ENCODE data around the gene ITPKA. TPM values are rescaled to one million over a fixed set of nuclear protein-coding genes. Genes with fewer than 3 reads are reported as not detected.

ITPKA gene
- polyA plus RNA-seq, 1 donor (not counting 4 experiments of a cell fraction or from before 2014, with no cell fraction given) = 0.12 TPM

DNA sequence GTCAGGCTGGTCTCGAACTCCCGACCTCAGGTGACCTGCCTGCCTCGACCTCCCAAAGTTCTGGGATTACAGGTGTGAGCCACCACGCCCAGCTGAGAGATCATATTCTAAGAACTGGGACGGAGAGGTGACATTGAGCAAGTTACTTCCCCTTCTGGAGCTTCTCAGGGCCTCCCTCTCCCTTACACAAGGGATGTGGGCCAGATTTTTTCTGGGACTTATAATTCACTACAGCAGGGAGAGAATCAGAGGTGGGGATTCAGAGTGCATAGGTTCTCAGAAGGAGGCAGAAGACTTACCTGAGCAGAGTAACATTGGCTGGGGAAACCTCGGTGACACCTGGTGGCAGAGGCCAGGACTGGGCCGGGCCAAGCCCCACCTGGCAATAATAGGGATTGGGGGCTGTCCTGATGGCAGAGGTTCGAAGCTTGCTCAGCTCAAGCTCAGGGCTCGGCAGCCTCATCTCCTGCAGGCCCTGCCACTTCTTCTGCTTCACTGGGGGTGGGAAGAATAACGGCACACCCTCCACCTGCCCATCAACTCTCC lies 13.2 kb downstream of the ITPKA start:
- TF ChIP-seq EZH2 (IDR thresholded peaks at IDR 0.05; ENCODE audit: low read length) = no peak
- TF ChIP-seq, protein P1, sequence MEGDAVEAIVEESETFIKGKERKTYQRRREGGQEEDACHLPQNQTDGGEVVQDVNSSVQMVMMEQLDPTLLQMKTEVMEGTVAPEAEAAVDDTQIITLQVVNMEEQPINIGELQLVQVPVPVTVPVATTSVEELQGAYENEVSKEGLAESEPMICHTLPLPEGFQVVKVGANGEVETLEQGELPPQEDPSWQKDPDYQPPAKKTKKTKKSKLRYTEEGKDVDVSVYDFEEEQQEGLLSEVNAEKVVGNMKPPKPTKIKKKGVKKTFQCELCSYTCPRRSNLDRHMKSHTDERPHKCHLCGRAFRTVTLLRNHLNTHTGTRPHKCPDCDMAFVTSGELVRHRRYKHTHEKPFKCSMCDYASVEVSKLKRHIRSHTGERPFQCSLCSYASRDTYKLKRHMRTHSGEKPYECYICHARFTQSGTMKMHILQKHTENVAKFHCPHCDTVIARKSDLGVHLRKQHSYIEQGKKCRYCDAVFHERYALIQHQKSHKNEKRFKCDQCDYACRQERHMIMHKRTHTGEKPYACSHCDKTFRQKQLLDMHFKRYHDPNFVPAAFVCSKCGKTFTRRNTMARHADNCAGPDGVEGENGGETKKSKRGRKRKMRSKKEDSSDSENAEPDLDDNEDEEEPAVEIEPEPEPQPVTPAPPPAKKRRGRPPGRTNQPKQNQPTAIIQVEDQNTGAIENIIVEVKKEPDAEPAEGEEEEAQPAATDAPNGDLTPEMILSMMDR (optimal IDR thresholded peaks at IDR 0.05 in 1 of 3, IDR thresholded peaks at IDR 0.05 in 1 of 3, conservative IDR thresholded peaks at IDR 0.05 in 1 of 3; ENCODE audit: extremely low read depth in 1 of 3, insufficient read depth in 2 of 3, low read length in 3 of 3) = peak in 2 of 3 experiments; percentile 12 to 46
- Histone ChIP-seq H3K79me2 (ENCODE audit: control insufficient read depth, insufficient read depth, low read length) (no peaks in the 10 kb centered on the region), H3K4me3 (ENCODE audit: control insufficient read depth in 2 of 3, extremely low read depth in 1 of 3, insufficient read depth in 2 of 3, low read depth in 1 of 3, low read length in 3 of 3) (no peak overlapping the region), H3K27ac (ENCODE audit: control insufficient read depth, insufficient read depth, low read length) (no peak overlapping the region), H3K9me3 (ENCODE audit: control insufficient read depth, low read depth, low read length) (no peaks in the 10 kb centered on the region), H4K20me1 (ENCODE audit: control insufficient read depth, extremely low read depth, insufficient read depth, low read length) (peaks cover 2% of the 10 kb centered on the region), H3K4me1 (ENCODE audit: control insufficient read depth, extremely low read depth, insufficient read depth, low read length) (peaks cover 19% of the 10 kb centered on the region), H3K9ac (ENCODE audit: control insufficient read depth, extremely low read depth, insufficient read depth, low read length) (no peak overlapping the region), H2AFZ (ENCODE audit: control insufficient read depth, low read length) (no peak overlapping the region), H3K27me3 (ENCODE audit: control insufficient read depth, extremely low read depth, insufficient read depth, low read length) (peaks cover 60% of the 10 kb centered on the region), H3K9me1 (ENCODE audit: control insufficient read depth, extremely low read depth, insufficient read depth, low read length) (no peaks in the 10 kb centered on the region), H3K36me3 (ENCODE audit: control insufficient read depth in 2 of 2, extremely low read depth in 1 of 2, insufficient read depth in 2 of 2, low read length in 2 of 2) (no peaks in the 10 kb centered on the region), H3K4me2 (ENCODE audit: control insufficient read depth, extremely low read depth, insufficient read depth, low read depth, low read length) (no peak overlapping the region)
- dilution Hi-C loops (cut with MboI; ENCODE audit: extremely low pct_ligation_motif_present, low sequenced_read_pairs) = no loop called here
- no peak for DNase-seq (ENCODE audit: low read depth, low spot score)
- FAIRE-seq = no peak

DNA sequence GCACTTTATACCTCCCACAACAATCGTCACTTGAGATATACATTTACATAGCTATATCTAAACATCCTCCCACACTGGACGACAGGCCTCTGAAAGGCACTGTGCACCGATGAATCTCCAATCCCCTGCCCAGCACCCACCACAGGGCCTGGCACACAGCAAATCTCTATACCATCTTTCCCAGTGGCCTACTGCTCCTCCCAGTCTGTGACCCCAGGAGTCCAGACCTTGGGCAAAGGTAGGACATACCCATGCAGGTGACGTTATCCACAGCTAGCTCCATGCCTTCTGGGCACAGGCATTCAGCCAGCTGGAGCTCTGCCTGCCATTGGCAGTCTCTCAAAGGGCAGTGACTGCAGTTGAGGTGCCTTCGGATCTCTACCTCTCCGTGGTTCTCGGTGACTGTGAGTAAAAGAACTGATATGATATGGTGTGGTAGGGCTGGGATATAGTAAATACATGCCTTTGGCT lies 14.2 kb downstream of the ITPKA start:
- H3K79me2 ChIP-seq (ENCODE audit: control insufficient read depth, insufficient read depth, low read length) = no peaks in the 10 kb centered on the region
- FAIRE-seq = peak; percentile 60
- no peak overlapping the region for H3K4me2 ChIP-seq (ENCODE audit: control insufficient read depth, extremely low read depth, insufficient read depth, low read depth, low read length)
- H3K27me3 ChIP-seq (ENCODE audit: control insufficient read depth, extremely low read depth, insufficient read depth, low read length) = peaks cover 60% of the 10 kb centered on the region
- no peak overlapping the region for H3K27ac ChIP-seq (ENCODE audit: control insufficient read depth, insufficient read depth, low read length)
- no peaks in the 10 kb centered on the region for H3K36me3 ChIP-seq (ENCODE audit: control insufficient read depth in 2 of 2, extremely low read depth in 1 of 2, insufficient read depth in 2 of 2, low read length in 2 of 2)
- H2AFZ ChIP-seq (ENCODE audit: control insufficient read depth, low read length) = no peak overlapping the region
- H3K9me1 ChIP-seq (ENCODE audit: control insufficient read depth, extremely low read depth, insufficient read depth, low read length) = no peaks in the 10 kb centered on the region
- peaks cover 2% of the 10 kb centered on the region for H4K20me1 ChIP-seq (ENCODE audit: control insufficient read depth, extremely low read depth, insufficient read depth, low read length)
- no peak overlapping the region for H3K9ac ChIP-seq (ENCODE audit: control insufficient read depth, extremely low read depth, insufficient read depth, low read length)
- no peak for DNase-seq (ENCODE audit: low read depth, low spot score)
- no peaks in the 10 kb centered on the region for H3K9me3 ChIP-seq (ENCODE audit: control insufficient read depth, low read depth, low read length)
- dilution Hi-C loops (cut with MboI; ENCODE audit: extremely low pct_ligation_motif_present, low sequenced_read_pairs) = no loop called here
- H3K4me3 ChIP-seq (ENCODE audit: control insufficient read depth in 2 of 3, extremely low read depth in 1 of 3, insufficient read depth in 2 of 3, low read depth in 1 of 3, low read length in 3 of 3) = no peak overlapping the region
- TF ChIP-seq EZH2 (IDR thresholded peaks at IDR 0.05; ENCODE audit: low read length) = no peak
- peaks cover 18% of the 10 kb centered on the region for H3K4me1 ChIP-seq (ENCODE audit: control insufficient read depth, extremely low read depth, insufficient read depth, low read length)

- no peak overlapping the region for H3K4me2 ChIP-seq (ENCODE audit: control insufficient read depth, extremely low read depth, insufficient read depth, low read depth, low read length)
- H3K27ac ChIP-seq (ENCODE audit: control insufficient read depth, insufficient read depth, low read length) = no peak overlapping the region
- H3K9me1 ChIP-seq (ENCODE audit: control insufficient read depth, extremely low read depth, insufficient read depth, low read length) = no peaks in the 10 kb centered on the region
- no peak overlapping the region for H2AFZ ChIP-seq (ENCODE audit: control insufficient read depth, low read length)
- DNase-seq (ENCODE audit: low read depth, low spot score) = no peak
- H3K9ac ChIP-seq (ENCODE audit: control insufficient read depth, extremely low read depth, insufficient read depth, low read length) = no peak overlapping the region
- H3K36me3 ChIP-seq (ENCODE audit: control insufficient read depth in 2 of 2, extremely low read depth in 1 of 2, insufficient read depth in 2 of 2, low read length in 2 of 2) = no peaks in the 10 kb centered on the region
- TF ChIP-seq, protein P1 (optimal IDR thresholded peaks at IDR 0.05 in 1 of 3, IDR thresholded peaks at IDR 0.05 in 1 of 3, conservative IDR thresholded peaks at IDR 0.05 in 1 of 3; ENCODE audit: extremely low read depth in 1 of 3, insufficient read depth in 2 of 3, low read length in 3 of 3) = no peak
- peak; percentile 62 for TF ChIP-seq EZH2 (IDR thresholded peaks at IDR 0.05; ENCODE audit: low read length)
- dilution Hi-C loops (cut with MboI; ENCODE audit: extremely low pct_ligation_motif_present, low sequenced_read_pairs) = no loop called here
- peaks cover 2% of the 10 kb centered on the region for H4K20me1 ChIP-seq (ENCODE audit: control insufficient read depth, extremely low read depth, insufficient read depth, low read length)
- no peaks in the 10 kb centered on the region for H3K9me3 ChIP-seq (ENCODE audit: control insufficient read depth, low read depth, low read length)
- H3K4me3 ChIP-seq (ENCODE audit: control insufficient read depth in 2 of 3, extremely low read depth in 1 of 3, insufficient read depth in 2 of 3, low read depth in 1 of 3, low read length in 3 of 3) = no peak overlapping the region
- FAIRE-seq = no peak
- peaks cover 15% of the 10 kb centered on the region for H3K4me1 ChIP-seq (ENCODE audit: control insufficient read depth, extremely low read depth, insufficient read depth, low read length)
- H3K79me2 ChIP-seq (ENCODE audit: control insufficient read depth, insufficient read depth, low read length) = no peaks in the 10 kb centered on the region
- peaks cover 43% of the 10 kb centered on the region for H3K27me3 ChIP-seq (ENCODE audit: control insufficient read depth, extremely low read depth, insufficient read depth, low read length)
These were observed 17.1 kb downstream of the ITPKA start for GRCh38 chr15:41510728-41511127.

Data from keratinocyte (primary cell).